H1 (cell line): ENCODE results near the gene PHC1. TPM values are rescaled to one million over a fixed set of nuclear protein-coding genes. Genes with fewer than 3 reads are reported as not detected.
"Not testable (repeated sequence)": the region's sequence is repeated elsewhere in the genome, so short reads cannot be mapped to it uniquely, and the experiment has no call there.

Experiments
- CTCF ChIA-PET: fragments of 300-600 bp; sonication (Branson Sonifier 250); formaldehyde crosslinking; loops from one replicate; lab custom pipeline; 2021; ENCODE audit not compliant: partially characterized antibody; lab: Charles Lee
- POLR2A ChIA-PET: fragments of 300-600 bp; sonication (Branson Sonifier 250); formaldehyde crosslinking; loops from one replicate; lab custom pipeline; 2021; ENCODE audit warnings: inconsistent platforms; ENCODE audit not compliant: partially characterized antibody; lab: Charles Lee
- DNase-seq, 2 experiments: peaks; one replicate each; pipeline versions ENCODE4 v3.0.0 to v3.0.0-alpha.2; 2010 to 2022; ENCODE audit warnings: low spot score in 2 of 2, low read depth in 1 of 2, mixed read lengths in 1 of 2
- FAIRE-seq: peaks from 2 replicates; lab custom pipeline; 2011; peaks lifted over from hg19 to GRCh38; lab: Jason Lieb, UNC
- H2AFZ ChIP-seq: 2 replicates; pipeline ENCODE4 v1.8.1; 2012; ENCODE audit warnings: low read length, inconsistent platforms
- H2AK5ac ChIP-seq: 2 replicates; pipeline ENCODE4 v1.6.1; 2013; ENCODE audit warnings: low read depth, low read length
- H2BK120ac ChIP-seq: replicated peaks from 2 replicates; pipeline ENCODE3; 2013; ENCODE audit warnings: low read depth, low read length, inconsistent platforms
- H2BK12ac ChIP-seq: 2 replicates; pipeline ENCODE4 v1.6.1; 2013; ENCODE audit warnings: low read depth, low read length
- H2BK15ac ChIP-seq: 2 replicates; pipeline ENCODE4 v1.6.1; 2013; ENCODE audit warnings: low read length
- H2BK20ac ChIP-seq: 2 replicates; pipeline ENCODE4 v1.6.1; 2013; ENCODE audit warnings: low read length
- H2BK5ac ChIP-seq: 2 replicates; pipeline ENCODE4 v1.6.1; 2013; ENCODE audit warnings: low read depth, low read length
- H3K14ac ChIP-seq: 2 replicates; pipeline ENCODE4 v1.6.1; 2013; ENCODE audit warnings: inconsistent platforms; ENCODE audit not compliant: insufficient read length
- H3K18ac ChIP-seq: 2 replicates; pipeline ENCODE4 v1.6.1; 2013; ENCODE audit warnings: low read length; ENCODE audit errors: extremely low read depth
- H3K23ac ChIP-seq: 2 replicates; pipeline ENCODE4 v1.6.1; 2013; ENCODE audit warnings: inconsistent platforms; ENCODE audit not compliant: insufficient read length
- H3K23me2 ChIP-seq: 2 replicates; pipeline ENCODE4 v1.6.1; 2013; ENCODE audit warnings: low read depth, low read length
- H3K27ac ChIP-seq: 2 replicates; pipeline ENCODE4 v1.6.1; 2011; ENCODE audit warnings: low read depth, low read length, inconsistent platforms
- H3K27me3 ChIP-seq, 4 experiments: replicated peaks in 1 of 4; 1 replicate in 1 of 4; 2 replicates in 3 of 4; pipeline versions ENCODE4 v1.6.1 to v1.8.1; 2011 to 2013; ENCODE audit warnings: low read length in 3 of 4, mild to moderate bottlenecking in 3 of 4, inconsistent platforms in 2 of 4, mixed read lengths in 2 of 4, moderate library complexity in 1 of 4; ENCODE audit not compliant: control insufficient read depth in 3 of 4, insufficient read depth in 3 of 4; ENCODE audit errors: extremely low read depth in 1 of 4
- H3K36me3 ChIP-seq, 4 experiments: 2 replicates each; pipeline versions ENCODE4 v1.6.1 to v1.8.1; 2011 to 2013; ENCODE audit warnings: mild to moderate bottlenecking in 4 of 4, low read length in 3 of 4, moderate library complexity in 2 of 4, control low read depth in 1 of 4, inconsistent platforms in 1 of 4; ENCODE audit not compliant: insufficient read depth in 4 of 4, control insufficient read depth in 2 of 4
- H3K4ac ChIP-seq: replicated peaks from 2 replicates; pipeline ENCODE3; 2013; ENCODE audit warnings: low read length, low read depth, mixed read lengths, inconsistent platforms; ENCODE audit not compliant: insufficient read length
- H3K4me1 ChIP-seq, 4 experiments: replicated peaks in 1 of 4; 1 replicate in 1 of 4; 2 replicates in 3 of 4; pipeline versions ENCODE4 v1.6.1 to v1.8.1; 2011 to 2013; ENCODE audit warnings: low read length in 3 of 4, inconsistent platforms in 2 of 4, mixed read lengths in 1 of 4; ENCODE audit not compliant: insufficient read depth in 4 of 4, control insufficient read depth in 3 of 4
- H3K4me2 ChIP-seq, 2 experiments: 2 replicates each; pipeline versions ENCODE4 v1.6.1 to v1.8.1; 2011 to 2013; ENCODE audit warnings: low read depth in 2 of 2, low read length in 2 of 2, control low read depth in 1 of 2, inconsistent platforms in 1 of 2, mild to moderate bottlenecking in 1 of 2; ENCODE audit not compliant: insufficient read depth in 1 of 2
- H3K4me3 ChIP-seq, 4 experiments: fragments of 200-600, 300-600 bp in 1 of 4; sonication (generic), shearing (Covaris generic), sonication (Bioruptor Twin) in 1 of 4; 2 replicates each; pipeline versions ENCODE4 v1.5.1 to v1.8.1; 2011 to 2016; ENCODE audit warnings: low read length in 4 of 4, low read depth in 3 of 4, control low read depth in 2 of 4, inconsistent platforms in 2 of 4, mild to moderate bottlenecking in 2 of 4, mixed read lengths in 1 of 4, moderate library complexity in 1 of 4; ENCODE audit not compliant: insufficient read depth in 2 of 4; ENCODE audit errors: extremely low read depth in 1 of 4
- H3K56ac ChIP-seq: replicated peaks from 2 replicates; pipeline ENCODE3; 2013; ENCODE audit warnings: low read depth, mild to moderate bottlenecking, mixed read lengths, low read length, inconsistent platforms; ENCODE audit not compliant: insufficient read length
- H3K79me1 ChIP-seq: 2 replicates; pipeline ENCODE4 v1.6.1; 2013; ENCODE audit warnings: low read depth, low read length, control low read depth
- H3K79me2 ChIP-seq, 2 experiments: 2 replicates each; pipeline versions ENCODE4 v1.6.1 to v1.8.1; 2012 to 2013; ENCODE audit warnings: low read length in 2 of 2, mild to moderate bottlenecking in 2 of 2, inconsistent platforms in 1 of 2; ENCODE audit not compliant: insufficient read depth in 2 of 2, control insufficient read depth in 1 of 2
- H3K9ac ChIP-seq, 4 experiments: replicated peaks in 1 of 4; 1 replicate in 1 of 4; 2 replicates in 3 of 4; pipeline versions ENCODE4 v1.6.1 to v1.8.1; 2011 to 2013; ENCODE audit warnings: low read depth in 3 of 4, low read length in 3 of 4, control low read depth in 2 of 4, mild to moderate bottlenecking in 2 of 4, moderate library complexity in 2 of 4, inconsistent platforms in 1 of 4; ENCODE audit errors: extremely low read depth in 1 of 4
- H3K9me3 ChIP-seq, 2 experiments: 2 replicates each; pipeline versions ENCODE4 v1.6.1 to v1.8.1; 2012 to 2013; ENCODE audit warnings: mild to moderate bottlenecking in 2 of 2, moderate library complexity in 2 of 2, control low read depth in 1 of 2, inconsistent platforms in 1 of 2, low read depth in 1 of 2, low read length in 1 of 2, mixed read lengths in 1 of 2; ENCODE audit not compliant: insufficient read depth in 2 of 2
- H4K20me1 ChIP-seq, 2 experiments: replicated peaks in 1 of 2; 2 replicates each; pipeline versions ENCODE3 to v1.8.1; 2011 to 2013; ENCODE audit warnings: inconsistent platforms in 2 of 2, low read length in 2 of 2, mild to moderate bottlenecking in 1 of 2; ENCODE audit not compliant: insufficient read depth in 2 of 2, control insufficient read depth in 1 of 2
- H4K5ac ChIP-seq: 2 replicates; pipeline ENCODE4 v1.6.1; 2013; ENCODE audit warnings: low read length, low read depth, mixed read lengths, inconsistent platforms; ENCODE audit not compliant: insufficient read length
- H4K8ac ChIP-seq: 2 replicates; pipeline ENCODE4 v1.8.0; 2013; ENCODE audit warnings: mild to moderate bottlenecking, moderate library complexity, low read length, inconsistent platforms; ENCODE audit not compliant: insufficient read depth; ENCODE audit errors: extremely low read depth
- H4K91ac ChIP-seq: replicated peaks from 2 replicates; pipeline ENCODE3; 2013; ENCODE audit warnings: low read length, mixed read lengths, inconsistent platforms; ENCODE audit not compliant: insufficient read length
- WGBS, 2 experiments: shearing (Covaris generic) in 1 of 2; methylation state at CpG; one replicate each; pipeline versions ENCODE4 v1.1.6 to v1.1.7; 2013 to 2015; ENCODE audit warnings: low lambda C conversion rate in 2 of 2, mixed read lengths in 2 of 2, inconsistent platforms in 1 of 2, low coverage in 1 of 2, missing lambda C conversion rate in 1 of 2; ENCODE audit not compliant: insufficient replicate concordance in 2 of 2, insufficient coverage in 1 of 2, insufficient read length in 1 of 2; ENCODE audit errors: extremely low coverage in 1 of 2, missing lambda C conversion rate in 1 of 2; 5-methylcytosine and 5-hydroxymethylcytosine counted together
- polyA plus RNA-seq, 7 experiments: library from polyadenylated mRNA; depleted of rRNA in 3 of 7; stranded (reverse) in 5 of 7; unstranded in 2 of 7; fragments of >200 nt in 5 of 7; fragments of 200-250 nt in 2 of 7; gene quantifications; 1 replicate in 5 of 7; 2 replicates in 1 of 7; 4 replicates in 1 of 7; pipeline versions ENCODE4 v1.2.1 to v1.2.3, GENCODE V29; 2011 to 2013; ENCODE audit warnings: missing spikeins in 2 of 7, mixed read lengths in 2 of 7
- total RNA-seq: library from RNA; stranded (reverse); fragmentation: NEBNext Ultra II Directional; extraction: Animal tissue kit (Norgen Biotek cat#: 25700); gene quantifications from 2 replicates; pipeline ENCODE4 v1.2.1, GENCODE V29; 2021

Gene PHC1
- total and polyA plus RNA-seq, 2 of the 8 experiments (the other 6 are each of a cell fraction or from before 2014, with no cell fraction given): 934 to 1,655 TPM

DNA sequence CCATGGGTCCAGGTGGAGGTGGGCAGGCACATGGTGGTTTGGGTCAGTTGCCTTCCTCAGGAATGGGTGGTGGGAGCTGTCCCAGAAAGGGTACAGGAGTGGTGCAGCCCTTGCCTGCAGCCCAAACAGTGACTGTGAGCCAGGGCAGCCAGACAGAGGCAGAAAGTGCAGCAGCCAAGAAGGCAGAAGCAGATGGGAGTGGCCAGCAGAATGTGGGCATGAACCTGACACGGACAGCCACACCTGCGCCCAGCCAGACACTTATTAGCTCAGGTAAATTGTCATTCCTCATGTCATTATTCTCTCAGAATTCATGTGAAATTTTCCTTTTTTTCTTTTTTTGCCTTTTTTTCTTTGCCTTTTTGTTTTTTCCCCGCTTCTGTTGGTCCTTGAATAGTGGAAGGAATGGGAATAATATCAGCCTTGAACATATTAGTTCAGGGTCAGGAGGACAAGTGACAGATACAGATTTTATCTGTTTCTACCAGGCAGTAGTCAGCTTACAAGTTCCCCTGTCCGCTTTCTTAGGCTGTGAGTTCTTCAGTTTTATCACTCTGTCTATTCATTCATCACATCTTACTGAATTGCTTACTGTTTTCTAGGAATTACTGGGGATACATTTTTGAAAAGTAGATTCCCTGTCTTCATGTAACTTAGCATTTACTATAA, 16.5 kb downstream of the PHC1 start:
- H3K4me2 ChIP-seq, DNase-seq, CTCF ChIA-PET: not testable (repeated sequence)

More for the DNA sequence above, 16.5 kb downstream of the PHC1 start:
- not testable (repeated sequence) for FAIRE-seq, H3K27ac ChIP-seq, H3K4me3 ChIP-seq, H2AK5ac ChIP-seq, H3K27me3 ChIP-seq, H2BK5ac ChIP-seq, H2AFZ ChIP-seq, H2BK15ac ChIP-seq, H4K8ac ChIP-seq, H3K18ac ChIP-seq, H3K4ac ChIP-seq, H3K4me1 ChIP-seq, H4K91ac ChIP-seq, H3K23ac ChIP-seq, H2BK120ac ChIP-seq, H3K79me1 ChIP-seq, H3K9me3 ChIP-seq, H4K5ac ChIP-seq, H2BK20ac ChIP-seq, H3K56ac ChIP-seq, H3K14ac ChIP-seq, H2BK12ac ChIP-seq, H3K23me2 ChIP-seq, H3K9ac ChIP-seq
- Histone ChIP-seq H3K79me2 (peaks cover 0 to 51% of the 10 kb centered on the region in 2 experiments; a peak in 3 of 4 replicates), H3K36me3 (peaks cover 54 to 86% (median 77%) of the 10 kb centered on the region in 4 experiments), H4K20me1 (peaks cover 15 to 20% of the 10 kb centered on the region in 2 experiments)
- POLR2A ChIA-PET: interaction anchor here (1.3 to 18.4 kb wide), 4 partner anchors 10 to 18 kb away, joined by 3 to 438 read pairs (median 20); partner anchors contain the start of genes M6PR and PHC1
- WGBS, 2 experiments: 87% methylated on average over 4 of the region's 4 CpGs; no CpG with 5 or more reads in 1 of the 2 experiments
